NCI-H187 treated with DMSO at 0.1 percent for 48 hours (cell line): ENCODE measurements around the gene KLF15.

Experiments
- DNase-seq: peaks from one replicate; lab custom pipeline; 2025; lab: John Stamatoyannopoulos, UW

Gene KLF15

DNA sequence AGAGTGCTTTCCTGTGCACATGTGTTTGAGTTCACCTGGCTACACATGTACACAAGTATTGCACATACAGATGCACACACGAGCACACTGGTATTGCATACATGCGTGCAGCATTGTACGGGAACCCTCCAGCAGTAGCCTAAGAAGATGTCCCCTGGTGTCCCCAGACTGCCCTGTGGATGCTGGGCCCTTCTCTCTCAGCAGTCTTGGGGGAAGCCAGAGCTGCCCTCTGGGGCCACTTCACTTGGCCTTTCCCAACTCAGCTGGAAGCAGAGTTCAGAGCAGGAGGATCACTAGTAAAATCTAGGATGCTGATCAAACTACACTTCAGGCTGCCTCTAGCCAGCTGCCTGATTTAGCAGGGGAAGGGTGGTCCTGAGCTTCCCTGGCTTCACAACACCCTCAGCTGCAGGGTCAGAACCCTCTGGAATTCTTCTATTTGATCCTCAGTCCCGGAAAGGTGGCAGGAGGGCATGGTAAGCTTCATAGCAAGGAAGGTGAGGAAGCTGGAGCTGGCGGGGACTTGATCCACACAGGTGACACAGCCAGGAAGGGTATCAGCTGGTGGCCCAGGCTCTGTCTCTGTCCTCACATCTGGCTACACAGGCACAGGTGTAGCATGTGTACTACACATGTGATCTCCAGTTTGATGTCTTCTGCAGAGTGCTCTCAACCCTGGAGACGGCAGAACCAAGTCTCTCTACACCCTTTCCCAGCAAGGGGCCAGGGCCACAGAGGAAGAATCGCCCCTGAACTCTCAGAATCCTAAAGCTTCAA is 36.5 kb downstream of the KLF15 start:
- no peak for DNase-seq

DNA sequence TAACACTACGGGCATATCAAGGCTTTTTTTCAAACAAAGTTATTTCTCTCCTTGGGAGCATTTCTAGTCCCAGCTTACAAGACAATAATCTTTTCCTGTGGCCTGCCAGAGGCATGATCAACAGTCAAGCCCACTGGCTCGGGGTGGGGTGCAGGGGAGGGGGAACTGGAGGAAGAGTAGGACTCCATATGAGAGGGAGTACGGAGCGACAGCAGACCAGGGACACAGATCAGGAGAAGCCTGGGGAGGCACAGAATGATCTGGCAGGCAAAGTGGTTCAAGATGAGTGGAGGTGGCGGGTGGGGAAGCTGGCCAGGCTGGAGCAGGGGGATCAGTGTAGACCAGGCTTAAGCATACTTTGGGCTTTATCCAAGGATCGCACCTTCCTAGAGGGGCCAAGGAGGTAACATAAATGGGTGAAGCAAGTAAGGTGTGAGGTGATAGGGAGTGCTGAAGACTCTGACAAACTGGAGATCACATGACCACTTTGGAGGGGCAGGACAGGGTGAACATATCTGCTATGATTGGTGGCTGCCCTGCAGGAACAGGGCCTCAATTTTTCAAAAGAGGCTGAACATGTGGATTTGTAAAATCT is 37.4 kb downstream of the KLF15 start:
- DNase-seq: no peak

DNA sequence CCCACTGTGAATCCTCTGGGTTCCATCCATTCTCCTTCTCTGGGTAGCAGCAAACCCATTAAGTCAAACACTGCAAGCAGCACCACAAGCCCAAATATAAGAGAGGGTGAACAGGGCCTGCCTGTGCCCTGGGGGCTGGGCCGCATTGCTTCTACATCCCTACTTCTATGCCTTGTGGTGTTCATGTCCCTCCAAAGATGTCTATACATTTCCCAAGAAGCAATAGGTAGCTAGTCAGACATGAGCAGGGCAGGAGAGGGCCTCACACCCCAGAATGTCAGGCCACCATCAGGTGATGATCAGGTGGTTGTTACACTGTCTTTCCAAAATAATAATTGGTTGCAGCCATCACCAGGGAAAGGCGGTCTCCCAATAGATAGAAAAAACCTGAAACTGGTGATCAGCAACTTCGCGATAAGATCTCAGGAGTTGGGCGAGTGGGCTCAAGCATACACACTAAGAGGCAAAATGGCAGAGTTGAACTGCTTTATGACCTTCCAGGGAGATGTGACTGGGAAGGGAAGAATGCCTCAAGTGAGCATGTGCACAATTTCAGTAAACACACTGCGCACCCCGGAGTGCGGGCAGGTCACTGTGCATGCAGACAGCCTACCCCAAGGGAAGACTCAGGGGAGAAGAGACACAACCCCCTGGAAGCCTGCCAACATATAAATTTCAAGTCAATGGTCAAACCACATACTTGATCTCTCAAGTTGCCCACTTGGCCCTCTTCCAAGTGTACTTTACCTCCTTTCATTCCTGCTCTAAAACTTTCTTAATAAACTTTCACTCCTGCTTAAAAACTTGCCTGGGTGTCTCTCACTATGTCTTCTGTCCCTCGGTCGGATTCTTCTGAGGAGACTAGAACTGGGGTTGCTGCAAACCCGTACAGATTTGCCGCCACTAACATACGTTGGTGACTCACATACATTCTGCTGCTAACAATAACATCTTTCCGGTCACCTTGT is 39.9 kb downstream of the KLF15 start:
- no peak for DNase-seq

DNA sequence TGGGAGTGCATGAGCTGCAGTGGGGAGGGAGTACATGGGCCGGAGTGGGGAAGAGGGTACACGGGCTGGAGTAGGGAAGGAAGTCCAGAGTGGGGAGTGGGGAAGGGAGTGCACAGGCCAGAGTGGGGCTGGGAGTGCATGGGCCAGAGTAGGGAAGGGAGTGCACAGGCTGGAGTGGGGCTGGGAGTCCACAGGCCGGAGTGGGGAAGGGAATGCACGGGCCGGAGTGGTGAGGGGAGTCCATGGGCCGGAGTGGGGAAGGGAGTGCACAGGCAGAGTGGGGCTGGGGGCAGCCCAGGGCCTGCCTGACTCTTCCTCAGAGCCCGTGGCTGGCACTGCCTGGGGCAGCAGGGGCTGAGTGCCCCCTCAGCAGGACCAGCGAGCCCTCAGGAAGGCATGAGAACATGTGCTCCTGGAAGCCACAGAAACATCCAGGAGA is 40.7 kb downstream of the KLF15 start:
- no peak for DNase-seq

DNA sequence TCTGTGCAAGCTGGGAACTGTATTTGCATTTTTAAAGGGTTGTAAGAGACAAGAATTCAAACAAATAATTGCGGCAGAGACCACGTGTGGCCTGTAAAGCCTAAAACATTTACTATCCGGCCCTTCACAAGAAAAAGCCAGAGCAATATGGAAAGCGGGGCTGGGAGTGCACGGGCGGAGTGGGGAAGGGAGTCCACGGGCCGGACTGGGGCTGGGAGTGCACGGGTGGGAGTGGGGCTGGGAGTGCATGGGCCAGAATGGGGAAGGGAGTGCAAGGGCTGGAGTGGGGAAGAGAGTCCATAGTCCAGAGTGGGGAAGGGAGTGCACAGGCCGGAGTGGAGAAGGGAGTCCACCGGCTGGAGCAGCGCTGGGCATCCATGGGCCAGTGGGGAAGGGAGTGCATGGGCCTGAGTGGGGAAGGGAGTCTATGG is 41.2 kb downstream of the KLF15 start:
- DNase-seq: no peak

DNA sequence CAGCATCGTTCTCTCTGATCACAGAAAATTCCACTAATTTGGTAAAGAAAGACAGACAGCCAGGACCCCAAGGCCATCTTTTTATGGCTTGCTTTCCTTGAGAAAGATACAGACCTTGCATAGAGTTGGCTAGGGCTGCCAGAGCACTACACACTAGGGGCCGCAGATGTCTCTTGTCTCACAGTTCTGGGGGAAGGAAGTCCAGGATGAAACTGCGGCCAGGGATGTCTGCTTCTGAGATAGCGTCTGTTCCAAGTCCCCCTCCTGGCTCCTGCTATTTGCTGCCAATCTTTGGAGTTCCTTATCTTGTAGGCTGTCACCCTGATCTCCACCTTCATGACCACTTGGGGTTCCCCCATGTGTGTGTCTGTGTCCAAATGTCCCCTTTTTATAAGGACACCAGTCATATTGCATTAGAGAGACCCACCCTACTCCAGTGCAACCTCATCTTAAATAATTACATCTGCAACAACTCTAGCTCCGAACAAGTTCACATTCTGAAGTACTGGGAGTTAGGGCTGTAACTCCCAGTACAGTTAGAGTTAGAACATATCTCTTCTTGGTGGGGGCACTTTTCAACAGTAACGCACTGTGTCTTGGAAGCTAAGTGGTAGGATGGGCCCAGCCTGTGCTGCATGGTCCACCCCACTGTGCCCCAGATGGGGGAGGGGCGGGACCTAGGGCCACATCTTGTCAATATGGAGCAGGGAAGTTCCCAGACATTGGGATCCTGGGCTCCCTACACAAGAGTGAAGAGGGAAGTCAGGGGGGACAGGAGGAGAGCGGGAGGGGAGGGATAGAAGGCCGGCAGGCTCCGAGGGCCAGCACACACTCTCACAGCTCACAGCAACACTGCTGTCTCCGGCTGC is 42.2 kb downstream of the KLF15 start:
- DNase-seq: no peak

DNA sequence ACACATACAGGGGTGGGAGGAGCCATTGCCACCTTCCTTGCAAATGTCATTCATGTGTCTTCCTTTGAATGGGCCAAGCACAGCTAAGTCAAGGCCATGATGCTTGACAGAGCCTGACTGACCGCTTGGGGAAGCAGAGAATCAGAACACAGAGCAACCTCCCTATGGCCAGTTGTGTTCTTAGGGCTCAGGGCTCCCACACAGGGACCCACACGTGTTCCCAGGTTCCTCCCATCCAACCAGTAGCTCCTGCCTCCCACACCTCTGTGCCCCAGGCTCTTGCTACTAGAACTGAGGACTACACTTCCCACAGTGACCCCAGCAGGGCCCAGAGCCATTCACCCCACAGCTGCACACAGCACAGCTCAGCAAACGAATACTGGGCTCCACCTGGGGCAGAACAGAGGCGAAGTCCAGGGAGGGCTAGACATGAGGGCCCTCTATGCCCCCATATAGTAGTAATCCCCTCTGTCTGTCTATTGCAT is 42.9 kb downstream of the KLF15 start:
- no peak for DNase-seq

DNA sequence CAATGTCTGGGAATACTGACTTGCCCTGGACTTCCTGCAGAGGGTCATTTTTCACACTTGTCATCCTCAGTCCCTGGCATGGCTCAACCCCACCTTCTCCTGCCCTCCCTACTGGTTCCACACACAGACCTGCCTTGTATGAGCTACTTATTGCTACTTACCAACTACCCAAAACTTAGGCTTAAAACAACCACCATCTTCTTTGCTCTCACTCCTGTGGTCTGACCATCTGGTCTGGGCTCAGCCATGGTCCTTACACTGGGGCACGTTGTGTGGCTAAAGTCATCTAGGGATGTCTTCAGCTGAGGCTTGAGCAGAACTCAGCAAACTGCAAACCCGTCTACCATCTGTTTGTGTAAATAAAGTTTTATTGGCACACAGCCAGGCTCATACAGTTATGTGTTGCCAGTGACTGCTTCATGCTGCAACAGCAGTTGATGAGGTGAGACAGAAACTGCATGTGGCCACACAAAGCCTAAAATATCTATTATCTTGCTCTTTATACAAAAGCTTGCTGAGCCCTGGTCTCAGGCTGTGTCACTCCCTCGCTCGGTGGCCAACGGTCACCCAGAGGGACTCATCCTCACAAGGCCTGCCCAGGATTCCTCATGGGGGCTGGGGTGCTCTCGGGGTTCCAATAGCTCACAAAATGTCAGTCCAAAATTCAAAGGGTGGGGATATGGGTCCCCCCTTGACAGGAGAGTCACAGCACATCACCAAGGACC is 43.5 kb downstream of the KLF15 start:
- DNase-seq: no peak

DNA sequence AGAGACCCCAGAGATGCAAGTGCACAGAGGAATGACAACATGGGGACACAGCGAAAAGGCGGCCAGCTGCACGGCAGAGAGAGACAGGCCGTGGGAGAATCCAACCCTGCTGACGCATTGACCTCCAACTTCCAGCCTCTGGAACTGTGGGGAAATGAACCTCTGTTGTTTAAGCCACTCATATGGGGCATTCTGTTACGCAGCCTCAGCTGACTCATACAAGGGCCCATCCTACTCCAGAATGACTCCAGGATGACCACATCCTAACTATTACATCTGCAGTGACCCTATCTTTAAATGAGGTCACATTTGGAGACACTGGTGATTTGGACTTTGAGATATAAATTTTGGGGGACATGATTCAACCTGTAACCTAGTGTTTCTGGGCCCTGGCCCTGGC is 44.0 kb downstream of the KLF15 start:
- DNase-seq: no peak

DNA sequence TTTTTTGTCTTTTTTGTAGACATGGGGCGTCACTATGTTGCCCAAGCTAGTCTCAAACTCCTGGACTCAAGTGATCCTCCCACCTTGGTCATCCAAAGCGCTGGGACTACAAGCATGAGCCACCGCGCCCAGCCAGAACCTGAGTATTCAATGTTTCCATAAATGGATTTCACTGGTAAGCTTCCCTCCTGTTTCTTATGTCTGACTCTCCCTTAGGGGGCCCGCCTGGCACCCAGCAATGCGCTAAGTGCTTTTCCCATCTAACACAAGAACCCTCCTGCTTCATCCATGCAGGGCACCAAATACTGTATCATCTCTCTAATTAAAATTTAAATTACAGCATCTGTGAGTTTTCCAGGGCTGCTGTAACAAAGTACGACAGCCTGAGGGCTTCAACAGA is 44.9 kb downstream of the KLF15 start:
- DNase-seq: no peak

DNA sequence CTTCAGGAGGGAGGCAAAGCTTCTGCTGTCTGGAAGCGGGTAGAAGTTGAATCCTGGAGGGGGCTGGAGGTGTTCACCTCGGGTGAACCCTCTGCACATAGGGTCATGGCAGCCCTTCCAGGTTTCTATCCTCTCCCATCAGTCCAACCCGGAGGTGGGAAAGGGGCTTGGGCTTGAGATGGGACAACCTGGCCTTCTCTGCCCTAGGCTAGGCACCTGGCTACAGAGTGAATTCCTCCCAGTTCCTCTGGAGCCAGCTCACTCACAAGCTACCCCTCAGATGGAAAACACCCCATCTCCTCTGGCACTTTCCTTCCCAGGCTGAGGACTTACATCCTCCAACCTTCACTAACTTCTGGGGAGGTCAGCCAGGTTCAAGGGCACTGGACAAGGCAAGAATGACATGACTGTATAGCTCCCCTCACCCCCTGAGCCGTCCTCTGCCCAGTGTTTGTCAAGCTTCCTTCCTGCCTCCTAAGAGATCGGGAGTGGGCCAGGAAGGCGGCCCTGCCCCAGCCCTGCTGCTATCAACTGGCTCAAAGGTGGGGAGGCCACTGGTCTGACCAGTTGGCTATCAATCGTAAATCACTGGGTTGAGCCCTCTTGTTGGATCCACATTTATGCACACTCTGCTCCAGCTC is 45.8 kb downstream of the KLF15 start:
- no peak for DNase-seq

DNA sequence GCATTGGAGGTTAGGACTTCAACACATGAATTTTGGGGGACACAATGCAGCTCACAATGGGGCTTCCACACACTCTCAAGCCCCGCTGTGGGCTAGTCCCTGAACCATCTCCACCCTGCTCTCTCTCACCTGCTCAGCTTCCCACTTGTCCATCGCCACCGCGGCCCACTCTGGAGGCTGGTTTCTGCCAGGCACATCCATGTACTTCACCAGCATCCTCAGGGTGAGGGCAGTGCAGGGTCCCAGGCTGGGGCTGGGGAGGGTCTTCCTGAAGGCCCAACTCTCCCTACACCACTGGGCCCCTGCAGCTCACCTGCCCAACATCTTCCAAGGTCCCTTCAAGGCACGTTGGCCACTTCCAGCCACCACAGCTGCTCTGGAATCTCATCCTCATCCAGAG is 46.4 kb downstream of the KLF15 start:
- DNase-seq: no peak

DNA sequence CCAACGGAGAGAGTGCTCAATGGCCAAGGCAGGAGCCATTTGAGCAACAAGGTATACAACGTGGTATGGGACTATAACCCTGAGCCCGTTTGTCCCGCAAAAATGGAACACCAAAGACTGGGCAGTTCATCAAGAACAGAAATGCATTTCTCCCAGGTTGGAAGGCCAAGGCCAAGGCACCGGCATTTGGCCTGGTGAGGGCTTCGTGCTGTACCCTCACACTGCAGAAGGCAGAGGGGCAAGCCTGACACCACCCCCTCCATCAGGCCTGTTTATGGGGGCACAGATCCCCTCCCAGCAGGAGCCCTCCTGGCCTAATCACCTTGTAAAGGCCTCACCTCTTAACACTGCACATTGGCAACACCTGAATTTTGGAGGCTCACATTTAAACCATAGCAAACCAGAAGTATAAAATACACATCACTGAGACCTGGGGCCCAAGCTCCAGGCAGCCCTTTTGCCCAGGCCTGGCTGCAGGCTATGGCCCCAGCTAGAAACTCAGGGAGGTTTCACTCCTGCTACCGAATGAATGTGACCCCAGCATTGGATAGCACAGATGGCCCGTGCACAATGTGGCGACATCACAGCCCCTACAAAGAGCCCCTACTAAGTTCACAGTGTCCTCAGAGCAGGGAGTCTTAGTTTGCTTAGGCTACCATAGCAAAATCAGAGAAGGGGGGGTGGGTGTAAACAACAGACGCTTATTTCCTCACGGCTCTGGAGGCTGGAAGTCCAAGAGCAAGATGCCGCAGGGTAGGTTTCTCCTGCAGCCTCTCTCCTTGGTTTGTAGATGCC is 47.1 kb downstream of the KLF15 start:
- DNase-seq: no peak

DNA sequence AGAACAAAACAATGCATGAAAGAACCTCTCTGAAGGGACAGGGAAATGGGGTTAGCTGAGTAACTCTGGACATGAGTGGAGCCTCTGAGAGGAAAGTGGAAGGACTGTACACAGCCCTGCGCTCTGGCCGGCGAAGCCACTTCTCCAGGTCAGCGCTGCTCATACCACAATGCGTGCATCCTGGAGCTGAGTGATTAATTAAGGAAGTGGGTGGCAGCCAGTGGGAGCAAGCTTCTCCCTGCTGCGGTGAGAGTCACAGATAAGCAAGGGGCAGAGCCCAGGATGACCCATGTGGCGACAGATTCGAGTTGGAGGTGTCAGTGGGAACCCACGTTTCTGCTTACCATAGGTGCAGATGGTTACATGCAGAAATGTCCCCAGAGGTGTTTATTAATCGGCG is 48.0 kb downstream of the KLF15 start:
- no peak for DNase-seq

DNA sequence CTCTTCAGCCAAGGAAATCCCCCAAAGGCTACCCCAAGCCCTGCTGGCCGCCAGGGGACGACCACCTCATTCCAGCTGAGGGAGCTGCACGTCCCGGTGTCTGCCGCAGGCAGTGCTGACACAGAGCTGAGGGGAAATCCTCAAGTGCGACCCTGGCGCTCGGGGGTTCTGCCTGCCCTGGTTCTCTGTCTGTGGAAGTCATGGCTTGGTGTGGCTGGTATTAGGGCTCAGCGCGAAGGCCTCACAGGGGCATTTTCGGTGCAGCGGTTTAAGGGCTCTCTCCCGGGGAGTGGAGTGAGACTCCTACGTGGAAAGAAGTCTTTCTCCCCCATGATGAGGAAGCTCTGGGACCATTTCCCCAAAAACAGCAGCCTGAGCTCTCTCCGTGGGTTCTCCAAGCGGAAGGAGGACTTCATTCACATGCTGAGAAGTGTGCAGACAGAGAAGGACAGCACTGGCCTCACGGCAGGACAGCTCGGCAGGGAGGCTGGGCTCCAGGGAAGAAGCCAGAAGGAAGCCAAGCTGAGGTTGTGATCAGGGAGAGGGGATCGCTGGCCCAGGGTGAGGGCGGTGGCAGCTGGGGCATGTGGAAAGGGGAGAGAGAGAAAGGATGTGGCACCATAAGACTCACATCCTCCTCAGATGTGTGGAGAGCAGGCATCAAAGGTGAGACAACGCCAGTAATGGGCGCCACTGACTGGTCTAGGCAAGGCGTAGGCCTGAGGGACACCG is 48.6 kb downstream of the KLF15 start:
- no peak for DNase-seq

DNA sequence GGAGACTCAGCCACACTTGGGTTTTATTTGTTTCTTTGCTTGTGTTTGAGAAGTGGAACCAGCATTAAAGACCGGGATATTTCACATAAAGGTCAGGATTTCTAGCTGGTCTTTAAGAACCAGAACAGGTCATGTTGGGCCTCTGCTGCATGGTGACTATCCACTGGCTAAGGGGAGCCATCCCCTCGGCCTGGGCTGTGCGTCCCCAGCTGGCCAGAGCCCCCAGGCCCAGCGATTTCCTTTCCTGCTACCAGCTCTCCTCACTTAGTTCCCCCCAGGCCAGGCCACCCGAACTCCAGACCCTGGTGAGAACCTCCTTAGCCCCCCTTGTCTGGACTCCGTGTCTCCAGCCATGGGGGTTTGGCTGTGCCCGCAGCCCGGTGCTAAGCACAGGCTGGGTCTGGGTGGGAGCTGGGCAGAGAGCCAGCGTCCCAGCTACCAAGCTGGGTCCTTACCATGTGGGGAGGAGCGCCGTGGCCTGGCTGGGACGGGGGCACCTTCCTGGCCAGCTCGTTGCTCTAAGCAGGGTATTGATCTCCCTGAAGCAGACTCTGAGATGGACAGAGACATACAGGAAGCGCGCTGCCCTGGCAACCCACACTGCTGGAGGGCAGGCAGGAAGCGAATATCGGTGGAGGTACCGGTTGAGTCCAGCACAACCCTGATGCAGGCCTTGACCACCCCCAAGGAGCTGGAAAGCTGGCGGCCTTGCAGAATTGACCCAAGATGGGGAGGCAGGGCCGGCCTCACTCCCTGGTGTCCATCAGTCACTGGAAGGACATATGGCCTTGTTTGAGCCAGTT is 49.4 kb downstream of the KLF15 start:
- no peak for DNase-seq

DNA sequence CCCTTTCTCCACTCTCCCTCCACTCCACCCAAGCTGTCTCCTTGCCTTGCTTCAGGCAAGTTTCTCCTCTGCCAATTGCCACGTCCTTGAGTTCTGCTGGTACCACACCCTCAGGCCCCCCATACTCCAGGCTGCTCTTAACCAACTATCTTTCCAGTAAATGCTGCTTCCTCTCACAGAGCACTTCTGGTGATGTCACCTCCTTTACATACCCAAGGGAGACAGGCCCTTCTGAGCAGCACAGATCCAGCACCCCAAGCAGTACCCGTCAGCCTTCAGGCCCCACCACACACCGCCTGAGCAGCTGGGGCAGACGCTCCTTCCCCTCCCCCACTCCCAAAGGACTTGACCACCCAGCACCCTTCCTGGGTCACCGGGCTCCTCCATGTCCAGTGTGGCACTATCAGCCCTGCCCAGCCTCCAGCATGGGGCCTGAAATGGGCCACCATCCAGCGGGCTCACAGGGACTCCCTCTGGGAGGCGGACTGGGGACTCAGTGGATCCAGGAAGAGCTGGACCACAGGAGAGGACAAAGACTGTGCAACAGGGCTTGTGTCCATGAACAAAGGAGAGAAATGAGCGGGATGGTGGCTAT is 50.2 kb downstream of the KLF15 start:
- DNase-seq: no peak

DNA sequence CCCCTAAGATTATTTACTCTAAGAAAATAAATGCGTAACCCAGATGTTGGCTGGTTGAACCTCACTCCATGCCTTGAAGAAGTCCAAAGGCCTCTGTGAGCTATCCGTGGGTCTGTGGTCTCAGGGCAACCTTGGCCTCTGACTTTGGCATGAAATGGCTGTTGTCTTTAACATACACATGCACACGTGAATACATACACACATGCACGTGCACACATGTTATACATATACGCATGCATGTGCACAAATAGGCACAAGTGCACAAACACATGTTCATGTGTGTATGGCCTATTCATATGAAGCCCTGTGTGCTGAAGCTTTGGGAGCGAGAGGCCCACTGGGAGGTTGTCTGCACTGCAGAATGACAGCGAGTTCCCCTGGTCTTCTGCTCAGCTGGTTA is 50.8 kb downstream of the KLF15 start:
- no peak for DNase-seq
